Neural cell (in vitro differentiated cells): ENCODE measurements around the gene CD40. TPM values are rescaled to one million over a fixed set of nuclear protein-coding genes. Genes with fewer than 3 reads are reported as not detected.

Experiments
- H2AFZ ChIP-seq: fragments of 200-600, 300-800 bp; sonication (generic), shearing (Covaris generic); 2 replicates; pipeline ENCODE4 v1.6.0; 2014; ENCODE audit warnings: low read depth, mild to moderate bottlenecking, antibody characterized with exemption, low read length, moderate library complexity
- H3F3A ChIP-seq: fragments of 200-600 bp; shearing (Covaris generic); 2 replicates; pipeline ENCODE4 v1.6.1; 2016; ENCODE audit warnings: mild to moderate bottlenecking, moderate library complexity, mixed read lengths, antibody characterized with exemption, low read length; ENCODE audit not compliant: insufficient read depth, poor library complexity, severe bottlenecking
- H3K27ac ChIP-seq: fragments of 200-600, 300-800 bp; sonication (generic), shearing (Covaris generic); 2 replicates; pipeline ENCODE4 v1.5.1; 2014; ENCODE audit warnings: mild to moderate bottlenecking, low read length, moderate library complexity
- H3K27me3 ChIP-seq: fragments of 300-800, 200-600 bp; sonication (generic), shearing (Covaris generic); 2 replicates; pipeline ENCODE4 v1.6.0; 2014; ENCODE audit warnings: mild to moderate bottlenecking, low read depth, low read length, moderate library complexity; ENCODE audit not compliant: insufficient read depth
- H3K36me3 ChIP-seq: fragments of 300-800, 200-600 bp; sonication (generic), shearing (Covaris generic); 2 replicates; pipeline ENCODE4 v1.5.1; 2014; ENCODE audit warnings: mild to moderate bottlenecking, antibody characterized with exemption, low read length, moderate library complexity; ENCODE audit not compliant: insufficient read depth
- H3K4me2 ChIP-seq: fragments of 300-800, 200-600 bp; sonication (generic), shearing (Covaris generic); 2 replicates; pipeline ENCODE4 v1.6.0; 2014; ENCODE audit warnings: mild to moderate bottlenecking, low read length
- H3K4me3 ChIP-seq: fragments of 300-800, 200-600 bp; sonication (generic), shearing (Covaris generic); 2 replicates; pipeline ENCODE4 v1.5.1; 2014; ENCODE audit warnings: mild to moderate bottlenecking, low read length, moderate library complexity
- H3K79me2 ChIP-seq: fragments of 200-600 bp; shearing (Covaris generic); replicated peaks from 2 replicates; pipeline ENCODE4 v1.6.0; 2014; ENCODE audit warnings: mild to moderate bottlenecking, low read length, moderate library complexity; ENCODE audit not compliant: insufficient read depth
- H3K9ac ChIP-seq: fragments of 300-800, 200-600 bp; sonication (generic), shearing (Covaris generic); 2 replicates; pipeline ENCODE4 v1.6.1; 2016; ENCODE audit warnings: mild to moderate bottlenecking, low read length, mixed read lengths
- H3K9me2 ChIP-seq: fragments of 200-600 bp; shearing (Covaris generic); 2 replicates; pipeline ENCODE4 v1.6.1; 2016; ENCODE audit warnings: mild to moderate bottlenecking, low read length, mixed read lengths; ENCODE audit not compliant: insufficient read depth
- H3K9me3 ChIP-seq: fragments of 200-600, 300-800 bp; sonication (generic), shearing (Covaris generic); 2 replicates; pipeline ENCODE4 v1.6.1; 2016; ENCODE audit warnings: mild to moderate bottlenecking, mixed run types, low read length, moderate library complexity, mixed read lengths
- H4K20me1 ChIP-seq: fragments of 200-600 bp; shearing (Covaris generic); 2 replicates; pipeline ENCODE4 v1.6.1; 2016; ENCODE audit warnings: mild to moderate bottlenecking, mixed run types; ENCODE audit not compliant: insufficient read depth
- EP300 ChIP-seq: fragments of 450-650 bp; conservative IDR thresholded peaks from 2 replicates; pipeline ENCODE4 v1.6.1; 2014; ENCODE audit warnings: antibody characterized with exemption, mild to moderate bottlenecking, moderate library complexity; ENCODE audit not compliant: poor library complexity, severe bottlenecking
- EZH2 ChIP-seq: fragments of 200-600, 300-800 bp; shearing (Covaris generic), sonication (generic); IDR thresholded peaks from 2 replicates; pipeline ENCODE4 v1.6.1; 2014; ENCODE audit warnings: antibody characterized with exemption, low read length, borderline replicate concordance, mild to moderate bottlenecking; ENCODE audit not compliant: insufficient read depth, poor library complexity, severe bottlenecking
- MXI1 ChIP-seq: fragments of 450-650 bp; conservative IDR thresholded peaks from 2 replicates; pipeline ENCODE4 v1.6.1; 2014; ENCODE audit warnings: antibody characterized with exemption, mild to moderate bottlenecking; ENCODE audit not compliant: poor library complexity, severe bottlenecking
- POLR2AphosphoS5 ChIP-seq: IDR thresholded peaks from 2 replicates; pipeline ENCODE4 v1.6.1; 2012
- RAD21 ChIP-seq: fragments of 450-650 bp; conservative IDR thresholded peaks from 2 replicates; pipeline ENCODE4 v1.6.1; 2014; ENCODE audit warnings: antibody characterized with exemption, mild to moderate bottlenecking, moderate library complexity
- SMC3 ChIP-seq: fragments of 450-650 bp; conservative IDR thresholded peaks from 2 replicates; pipeline ENCODE4 v1.6.1; 2014; ENCODE audit warnings: antibody characterized with exemption, mild to moderate bottlenecking, moderate library complexity; ENCODE audit not compliant: poor library complexity
- TAF1 ChIP-seq: IDR thresholded peaks from 2 replicates; pipeline ENCODE4 v1.6.1; 2012; ENCODE audit warnings: low read depth
- polyA plus RNA-seq: library from polyadenylated mRNA; depleted of rRNA; stranded (reverse); fragments of >200 nt; gene quantifications from 2 replicates; pipeline ENCODE4 v1.2.3, GENCODE V29; 2014
- TF ChIP-seq, protein P1 (sequence below): fragments of 450-650 bp; IDR thresholded peaks from 2 replicates; pipeline ENCODE4 v1.5.1; 2014; ENCODE audit warnings: antibody characterized with exemption, mild to moderate bottlenecking, moderate library complexity; ENCODE audit not compliant: poor library complexity, severe bottlenecking
- TF ChIP-seq, protein P2 (sequence below): IDR thresholded peaks from 2 replicates; pipeline ENCODE4 v1.6.1; 2012; ENCODE audit warnings: borderline replicate concordance

CD40 gene
- polyA plus RNA-seq, 1 donor from 2014 or later: not detected

DNA sequence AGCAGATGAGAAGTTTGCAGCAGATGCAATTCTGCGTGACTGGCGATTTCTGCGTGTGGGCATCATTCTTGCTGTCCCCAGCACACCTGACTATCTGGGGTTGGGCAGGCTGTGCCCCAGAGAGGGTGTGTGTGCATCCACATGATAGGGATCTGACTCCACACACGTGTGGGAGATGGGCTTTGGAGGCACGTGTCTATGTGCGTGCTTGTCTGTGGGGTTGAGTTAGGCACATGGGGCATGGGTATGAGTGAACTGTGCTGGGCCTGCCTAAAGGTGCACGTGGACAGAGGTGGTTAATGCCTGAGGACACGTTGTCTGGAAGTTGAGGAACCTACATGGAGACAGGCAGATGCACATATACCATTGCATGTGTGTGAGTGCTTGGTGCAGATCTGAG, 50.3 kb downstream of the CD40 start:
- Histone ChIP-seq H3K4me3 (no peak overlapping the region), H4K20me1 (no peaks in the 10 kb centered on the region), H3K9ac (no peak overlapping the region), H2AFZ (no peak overlapping the region), H3K9me2 (no peaks in the 10 kb centered on the region), H3K27ac (peak overlapping the region; percentile 64), H3K79me2 (no peaks in the 10 kb centered on the region), H3K4me2 (no peak overlapping the region), H3F3A (no peaks in the 10 kb centered on the region), H3K27me3 (peaks cover 13% of the 10 kb centered on the region), H3K9me3 (no peaks in the 10 kb centered on the region), H3K36me3 (no peaks in the 10 kb centered on the region)
- TF ChIP-seq EZH2 (no peak), RAD21 (no peak), TAF1 (no peak)

DNA sequence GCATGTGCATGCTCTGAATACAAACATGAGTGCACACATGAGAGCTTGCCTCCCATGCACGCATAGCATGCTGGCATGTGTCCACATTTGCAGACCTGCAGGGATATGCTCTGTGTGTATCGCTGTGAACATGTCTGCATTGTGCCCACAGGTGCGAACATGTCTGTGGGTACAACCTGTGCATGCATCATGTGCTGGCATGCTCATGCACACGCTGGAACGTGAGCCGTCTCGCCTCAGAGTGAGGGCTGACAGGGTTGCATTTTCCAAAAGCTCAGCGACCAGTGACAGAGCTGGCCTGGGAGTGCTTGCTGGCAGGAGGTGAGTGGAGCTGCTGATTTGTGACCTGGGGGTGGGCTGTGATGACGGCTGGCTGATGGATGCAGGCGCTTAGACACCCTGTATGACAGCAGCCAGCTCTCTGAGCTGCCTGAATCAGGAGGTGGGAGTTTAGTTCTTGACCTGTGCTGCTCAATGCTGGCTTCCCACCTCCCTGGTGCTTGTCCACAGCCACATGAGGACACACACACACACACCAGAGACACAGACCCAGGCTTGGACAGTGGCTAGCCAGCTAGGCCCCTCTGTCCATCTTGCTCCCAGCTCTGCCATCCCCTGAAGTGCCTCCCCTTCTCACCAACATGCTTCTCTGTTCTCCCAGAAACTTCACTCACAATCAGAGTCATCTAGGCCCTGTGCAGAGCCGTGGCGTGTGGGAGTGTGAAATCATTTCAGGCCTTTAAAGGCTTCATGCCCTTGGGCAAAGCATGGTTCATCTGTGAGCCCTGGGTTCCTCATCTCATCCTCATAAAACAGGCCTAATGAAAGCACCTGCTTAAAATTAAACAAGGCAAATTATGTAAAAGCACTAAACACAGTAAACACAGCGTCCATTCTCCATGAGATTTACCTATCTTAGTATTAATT, 51.4 kb downstream of the CD40 start:
- peak overlapping the region; percentile 34 for H3K9ac ChIP-seq
- H3K27me3 ChIP-seq: peaks cover 24% of the 10 kb centered on the region
- no peaks in the 10 kb centered on the region for H3K9me2 ChIP-seq
- no peaks in the 10 kb centered on the region for H4K20me1 ChIP-seq
- peak overlapping the region; percentile 14 for H2AFZ ChIP-seq
- no peaks in the 10 kb centered on the region for H3K9me3 ChIP-seq
- peak overlapping the region; percentile 64 for H3K27ac ChIP-seq
- TF ChIP-seq EP300: peak; percentile 22
- TF ChIP-seq, protein P1, sequence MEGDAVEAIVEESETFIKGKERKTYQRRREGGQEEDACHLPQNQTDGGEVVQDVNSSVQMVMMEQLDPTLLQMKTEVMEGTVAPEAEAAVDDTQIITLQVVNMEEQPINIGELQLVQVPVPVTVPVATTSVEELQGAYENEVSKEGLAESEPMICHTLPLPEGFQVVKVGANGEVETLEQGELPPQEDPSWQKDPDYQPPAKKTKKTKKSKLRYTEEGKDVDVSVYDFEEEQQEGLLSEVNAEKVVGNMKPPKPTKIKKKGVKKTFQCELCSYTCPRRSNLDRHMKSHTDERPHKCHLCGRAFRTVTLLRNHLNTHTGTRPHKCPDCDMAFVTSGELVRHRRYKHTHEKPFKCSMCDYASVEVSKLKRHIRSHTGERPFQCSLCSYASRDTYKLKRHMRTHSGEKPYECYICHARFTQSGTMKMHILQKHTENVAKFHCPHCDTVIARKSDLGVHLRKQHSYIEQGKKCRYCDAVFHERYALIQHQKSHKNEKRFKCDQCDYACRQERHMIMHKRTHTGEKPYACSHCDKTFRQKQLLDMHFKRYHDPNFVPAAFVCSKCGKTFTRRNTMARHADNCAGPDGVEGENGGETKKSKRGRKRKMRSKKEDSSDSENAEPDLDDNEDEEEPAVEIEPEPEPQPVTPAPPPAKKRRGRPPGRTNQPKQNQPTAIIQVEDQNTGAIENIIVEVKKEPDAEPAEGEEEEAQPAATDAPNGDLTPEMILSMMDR: no peak
- peak; percentile 40 for TF ChIP-seq MXI1
- no peaks in the 10 kb centered on the region for H3K36me3 ChIP-seq
- H3F3A ChIP-seq: no peaks in the 10 kb centered on the region
- no peaks in the 10 kb centered on the region for H3K79me2 ChIP-seq
- no peak overlapping the region for H3K4me3 ChIP-seq
- no peak overlapping the region for H3K4me2 ChIP-seq

DNA sequence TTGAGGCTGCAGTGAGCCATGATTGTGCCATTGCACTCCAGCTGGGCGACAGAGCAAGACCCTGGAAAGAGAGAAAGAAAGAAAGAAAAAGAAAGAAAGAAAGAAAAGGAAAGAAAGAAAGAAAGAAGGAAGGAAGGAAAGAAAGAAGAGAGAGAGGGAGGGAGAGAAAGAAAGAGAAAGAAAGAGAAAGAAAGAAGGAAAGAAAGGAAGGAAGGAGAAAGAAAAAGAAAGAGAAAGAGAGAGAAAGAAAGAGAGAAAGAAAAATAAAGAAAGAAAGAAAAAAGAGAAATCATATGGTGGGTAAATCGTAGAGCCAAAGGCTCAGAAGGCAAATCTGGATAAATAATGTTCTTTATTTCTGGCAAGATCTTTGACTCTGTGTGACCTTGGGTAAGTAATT, 53.4 kb downstream of the CD40 start:
- no peak overlapping the region for H3K27ac ChIP-seq
- H3K36me3 ChIP-seq: no peaks in the 10 kb centered on the region
- no peak overlapping the region for H2AFZ ChIP-seq
- H3K27me3 ChIP-seq: peaks cover 30% of the 10 kb centered on the region
- H3K9me3 ChIP-seq: no peaks in the 10 kb centered on the region
- TF ChIP-seq EZH2: no peak
- TF ChIP-seq EP300: no peak
- no peak for TF ChIP-seq SMC3
- no peak for TF ChIP-seq TAF1
- no peak for TF ChIP-seq POLR2AphosphoS5
- TF ChIP-seq, protein P2, sequence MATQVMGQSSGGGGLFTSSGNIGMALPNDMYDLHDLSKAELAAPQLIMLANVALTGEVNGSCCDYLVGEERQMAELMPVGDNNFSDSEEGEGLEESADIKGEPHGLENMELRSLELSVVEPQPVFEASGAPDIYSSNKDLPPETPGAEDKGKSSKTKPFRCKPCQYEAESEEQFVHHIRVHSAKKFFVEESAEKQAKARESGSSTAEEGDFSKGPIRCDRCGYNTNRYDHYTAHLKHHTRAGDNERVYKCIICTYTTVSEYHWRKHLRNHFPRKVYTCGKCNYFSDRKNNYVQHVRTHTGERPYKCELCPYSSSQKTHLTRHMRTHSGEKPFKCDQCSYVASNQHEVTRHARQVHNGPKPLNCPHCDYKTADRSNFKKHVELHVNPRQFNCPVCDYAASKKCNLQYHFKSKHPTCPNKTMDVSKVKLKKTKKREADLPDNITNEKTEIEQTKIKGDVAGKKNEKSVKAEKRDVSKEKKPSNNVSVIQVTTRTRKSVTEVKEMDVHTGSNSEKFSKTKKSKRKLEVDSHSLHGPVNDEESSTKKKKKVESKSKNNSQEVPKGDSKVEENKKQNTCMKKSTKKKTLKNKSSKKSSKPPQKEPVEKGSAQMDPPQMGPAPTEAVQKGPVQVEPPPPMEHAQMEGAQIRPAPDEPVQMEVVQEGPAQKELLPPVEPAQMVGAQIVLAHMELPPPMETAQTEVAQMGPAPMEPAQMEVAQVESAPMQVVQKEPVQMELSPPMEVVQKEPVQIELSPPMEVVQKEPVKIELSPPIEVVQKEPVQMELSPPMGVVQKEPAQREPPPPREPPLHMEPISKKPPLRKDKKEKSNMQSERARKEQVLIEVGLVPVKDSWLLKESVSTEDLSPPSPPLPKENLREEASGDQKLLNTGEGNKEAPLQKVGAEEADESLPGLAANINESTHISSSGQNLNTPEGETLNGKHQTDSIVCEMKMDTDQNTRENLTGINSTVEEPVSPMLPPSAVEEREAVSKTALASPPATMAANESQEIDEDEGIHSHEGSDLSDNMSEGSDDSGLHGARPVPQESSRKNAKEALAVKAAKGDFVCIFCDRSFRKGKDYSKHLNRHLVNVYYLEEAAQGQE: no peak
- TF ChIP-seq RAD21: no peak
- no peak for TF ChIP-seq MXI1
- TF ChIP-seq, protein P1: no peak
- H3K4me3 ChIP-seq: no peak overlapping the region
- H4K20me1 ChIP-seq: no peaks in the 10 kb centered on the region
- no peaks in the 10 kb centered on the region for H3K79me2 ChIP-seq
- H3K9me2 ChIP-seq: no peaks in the 10 kb centered on the region
- H3K4me2 ChIP-seq: no peak overlapping the region
- no peaks in the 10 kb centered on the region for H3F3A ChIP-seq
- no peak overlapping the region for H3K9ac ChIP-seq
